C4-2B (cell line): Measurements from ENCODE around the gene SNTB2.
A peak's percentile ranks its signal among the peaks of the same experiment; 100 is the strongest.

Source experiments
- H3K27ac ChIP-seq: fragments of 450-650 bp; 2 replicates; pipeline ENCODE4 v1.5.1; 2017
- ZFX ChIP-seq: fragments of 450-650 bp; IDR thresholded peaks from 2 replicates; pipeline ENCODE4 v1.6.1; 2017
- TF ChIP-seq, protein P1 (sequence below): fragments of 450-650 bp; conservative IDR thresholded peaks from 2 replicates; pipeline ENCODE4 v1.5.1; 2017; ENCODE audit warnings: mild to moderate bottlenecking

The SNTB2 gene

DNA sequence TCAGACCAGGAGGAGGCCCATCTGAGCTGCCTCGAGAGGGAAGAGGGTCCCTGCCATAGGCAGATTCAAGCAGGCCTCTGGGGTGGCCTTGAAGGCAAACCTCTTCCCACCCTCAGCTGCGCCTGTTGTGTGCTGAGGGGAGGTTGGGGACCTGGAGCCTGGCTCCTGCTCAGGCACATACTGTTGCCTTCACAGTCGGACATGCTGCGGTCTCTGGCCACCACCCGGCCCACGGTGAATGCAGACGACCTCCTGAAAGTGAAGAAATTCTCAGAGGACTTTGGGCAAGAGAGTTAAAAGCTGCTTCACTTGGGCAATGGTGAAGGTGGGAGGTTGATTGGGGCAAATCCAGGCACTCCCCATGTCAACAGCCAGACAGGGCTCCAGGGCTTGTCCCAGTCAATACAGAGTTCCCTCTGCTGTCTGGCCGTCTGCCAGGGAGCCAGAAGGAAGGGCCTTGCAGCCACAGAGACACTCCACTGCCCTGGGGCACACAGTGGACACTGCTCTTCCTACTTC is 137.1 kb downstream of the SNTB2 start:
- TF ChIP-seq, protein P1, sequence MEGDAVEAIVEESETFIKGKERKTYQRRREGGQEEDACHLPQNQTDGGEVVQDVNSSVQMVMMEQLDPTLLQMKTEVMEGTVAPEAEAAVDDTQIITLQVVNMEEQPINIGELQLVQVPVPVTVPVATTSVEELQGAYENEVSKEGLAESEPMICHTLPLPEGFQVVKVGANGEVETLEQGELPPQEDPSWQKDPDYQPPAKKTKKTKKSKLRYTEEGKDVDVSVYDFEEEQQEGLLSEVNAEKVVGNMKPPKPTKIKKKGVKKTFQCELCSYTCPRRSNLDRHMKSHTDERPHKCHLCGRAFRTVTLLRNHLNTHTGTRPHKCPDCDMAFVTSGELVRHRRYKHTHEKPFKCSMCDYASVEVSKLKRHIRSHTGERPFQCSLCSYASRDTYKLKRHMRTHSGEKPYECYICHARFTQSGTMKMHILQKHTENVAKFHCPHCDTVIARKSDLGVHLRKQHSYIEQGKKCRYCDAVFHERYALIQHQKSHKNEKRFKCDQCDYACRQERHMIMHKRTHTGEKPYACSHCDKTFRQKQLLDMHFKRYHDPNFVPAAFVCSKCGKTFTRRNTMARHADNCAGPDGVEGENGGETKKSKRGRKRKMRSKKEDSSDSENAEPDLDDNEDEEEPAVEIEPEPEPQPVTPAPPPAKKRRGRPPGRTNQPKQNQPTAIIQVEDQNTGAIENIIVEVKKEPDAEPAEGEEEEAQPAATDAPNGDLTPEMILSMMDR = no peak
- no peak for TF ChIP-seq ZFX
- H3K27ac ChIP-seq = peak overlapping the region; percentile 5; the same call in 1 of the 2 replicates

DNA sequence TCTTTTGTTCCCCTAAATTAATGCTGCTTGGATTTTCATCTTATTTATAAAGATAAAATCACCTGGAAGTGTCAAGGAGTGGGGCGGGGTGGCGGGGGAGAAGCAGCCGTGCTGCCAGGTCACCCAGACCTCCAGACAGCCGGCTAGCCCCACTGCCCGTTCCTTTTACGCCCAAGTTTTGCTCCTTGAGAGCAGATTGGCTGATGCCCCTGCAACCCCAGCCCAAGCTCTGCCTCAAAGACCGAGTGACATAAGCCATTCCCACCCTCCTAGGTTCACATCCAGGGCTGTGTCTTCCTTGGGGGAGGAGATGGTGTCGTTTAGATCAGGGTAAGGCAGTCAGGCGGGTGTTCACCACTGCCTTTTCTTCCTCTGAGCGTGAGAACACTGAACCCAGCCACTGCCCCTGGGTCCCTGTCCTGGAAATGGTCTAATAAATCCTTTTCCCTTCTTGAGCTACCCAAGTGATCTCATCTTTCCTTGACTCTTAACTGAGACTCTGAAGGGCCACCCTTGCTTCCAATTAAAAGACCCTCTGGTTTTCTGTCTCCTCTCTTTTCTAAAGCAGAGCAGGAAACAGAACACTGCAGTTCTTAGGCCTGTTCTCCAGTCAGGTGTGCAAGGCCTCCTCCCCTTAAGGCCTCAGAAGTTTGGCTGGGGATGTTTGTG is 137.8 kb downstream of the SNTB2 start:
- no peak for TF ChIP-seq ZFX
- TF ChIP-seq, protein P1 = no peak
- H3K27ac ChIP-seq = peak overlapping the region; percentile 8

GRCh38 chr16:69325784-69326171 is 138.8 kb downstream of the SNTB2 start:
- H3K27ac ChIP-seq = peak overlapping the region; percentile 21
- TF ChIP-seq, protein P1 = no peak
- no peak for TF ChIP-seq ZFX

- TF ChIP-seq, protein P1 = no peak
- no peak for TF ChIP-seq ZFX
- H3K27ac ChIP-seq = peak overlapping the region; percentile 21
Observed at GRCh38 chr16:69326172-69326873, 139.4 kb downstream of the SNTB2 start.

GRCh38 chr16:69327585-69328310 is 140.8 kb downstream of the SNTB2 start:
- H3K27ac ChIP-seq = no peak overlapping the region
- TF ChIP-seq, protein P1 = no peak
- no peak for TF ChIP-seq ZFX

- TF ChIP-seq ZFX = no peak
- TF ChIP-seq, protein P1 = no peak
- peak overlapping the region; percentile 93 for H3K27ac ChIP-seq
Observed at GRCh38 chr16:69328854-69329316, 141.9 kb downstream of the SNTB2 start.
